ENCODE measurements around the gene GNAI2. TPM values are rescaled to one million over a fixed set of nuclear protein-coding genes. Genes with fewer than 3 reads are reported as not detected.

Gene GNAI2
- total RNA-seq, 4 donors from 2014 or later, result 208 to 300 (median 249) TPM

GRCh38 chr3:50245251-50245745 is 9.3 kb downstream of the GNAI2 start:
- TF ChIP-seq CTCF (IDR thresholded peaks at IDR 0.05; ENCODE audit: low read depth), result no peak

DNA sequence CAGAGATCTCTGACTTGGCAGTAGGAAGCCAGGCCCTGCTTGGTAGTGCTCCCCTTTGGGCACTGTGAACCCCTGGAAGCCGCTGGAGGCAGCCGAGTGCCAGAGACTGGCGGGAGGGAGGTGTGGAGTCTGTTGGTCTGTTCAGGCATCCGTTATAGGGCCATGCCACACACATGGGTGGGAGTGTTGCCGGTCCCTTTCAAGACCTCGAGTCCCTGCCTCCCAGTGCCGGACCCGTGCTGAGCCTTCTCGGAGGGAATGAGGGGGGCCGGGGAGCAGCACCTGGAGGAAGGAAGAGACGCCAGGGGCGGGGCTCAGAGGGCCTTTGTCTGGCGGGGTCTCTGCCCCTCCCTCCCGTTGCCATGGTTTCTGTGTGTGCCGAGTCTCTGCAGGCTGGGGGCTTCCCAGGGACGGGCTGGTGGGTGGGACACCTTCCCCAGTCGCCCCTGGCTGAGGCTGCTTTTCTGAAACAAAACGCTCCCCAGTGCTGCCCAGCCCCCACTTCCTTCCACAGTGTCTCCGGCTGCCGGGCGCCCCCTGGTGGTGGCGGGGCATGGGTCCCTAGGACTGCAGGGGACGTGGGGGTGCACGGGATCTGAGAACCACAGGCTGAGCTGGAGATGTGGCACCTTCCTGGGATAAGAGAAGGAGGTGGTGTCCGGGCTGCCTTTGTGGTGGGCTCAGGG is 10.0 kb downstream of the GNAI2 start:
- no peak for TF ChIP-seq CTCF (IDR thresholded peaks at IDR 0.05; ENCODE audit: low read depth)

- no peak for TF ChIP-seq CTCF (IDR thresholded peaks at IDR 0.05; ENCODE audit: low read depth)
Measured at GRCh38 chr3:50246517-50246954, 10.5 kb downstream of the GNAI2 start.

- TF ChIP-seq CTCF (IDR thresholded peaks at IDR 0.05; ENCODE audit: low read depth), result no peak
Measured at GRCh38 chr3:50248387-50248786, 12.4 kb downstream of the GNAI2 start.

DNA sequence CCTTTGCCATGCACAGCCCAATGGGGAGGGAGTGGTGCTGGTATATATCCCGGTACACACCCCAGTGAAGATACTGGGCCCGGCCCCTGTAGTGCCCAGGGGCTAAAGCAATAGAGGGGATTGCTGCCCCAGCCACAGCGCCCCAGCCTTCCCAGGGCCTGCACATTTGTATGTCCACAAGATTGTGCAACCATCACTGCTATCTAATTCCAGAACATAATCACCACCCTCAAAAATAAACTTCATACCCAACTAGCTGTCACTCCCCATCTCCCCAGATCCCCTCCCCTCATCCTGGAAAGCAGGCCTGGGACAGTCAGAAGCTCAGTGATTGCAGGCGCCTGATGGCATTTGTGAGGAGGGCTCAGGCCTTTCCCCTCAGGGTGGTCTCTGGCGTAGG is 13.5 kb downstream of the GNAI2 start:
- no peak for TF ChIP-seq CTCF (IDR thresholded peaks at IDR 0.05; ENCODE audit: low read depth)

DNA sequence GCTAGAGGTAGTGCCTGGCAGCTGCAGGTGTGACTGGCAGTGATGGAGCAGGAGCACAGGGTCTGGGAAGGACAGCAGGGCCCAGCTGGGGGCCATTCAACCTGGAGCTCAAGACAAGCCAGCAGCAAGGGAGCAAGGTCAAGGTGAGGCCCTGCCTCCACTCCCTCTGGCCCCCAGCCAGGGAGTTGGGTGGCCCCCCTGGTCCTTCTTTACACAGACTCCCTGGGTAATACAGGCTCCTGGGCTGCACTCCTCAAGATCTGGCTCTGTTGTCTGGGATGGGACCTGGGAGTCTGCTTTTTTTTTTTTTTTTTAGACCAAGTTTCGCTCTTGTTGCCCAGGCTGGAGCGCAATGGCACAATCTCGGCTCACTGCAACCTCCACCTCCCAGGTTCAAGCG is 14.5 kb downstream of the GNAI2 start:
- TF ChIP-seq CTCF (IDR thresholded peaks at IDR 0.05; ENCODE audit: low read depth), result no peak

GRCh38 chr3:50251220-50251619 is 15.2 kb downstream of the GNAI2 start:
- TF ChIP-seq CTCF (IDR thresholded peaks at IDR 0.05; ENCODE audit: low read depth), result no peak

Data from subcutaneous adipose tissue (tissue), 4 donors.